ENCODE measurements around the gene TRAPPC6A. TPM values are rescaled to one million over a fixed set of nuclear protein-coding genes. Genes with fewer than 3 reads are reported as not detected.
A peak's percentile ranks its signal among the peaks of the same experiment; 100 is the strongest.

The TRAPPC6A gene
- total RNA-seq, 1 experiment from 2014 or later: 32.2 TPM

DNA sequence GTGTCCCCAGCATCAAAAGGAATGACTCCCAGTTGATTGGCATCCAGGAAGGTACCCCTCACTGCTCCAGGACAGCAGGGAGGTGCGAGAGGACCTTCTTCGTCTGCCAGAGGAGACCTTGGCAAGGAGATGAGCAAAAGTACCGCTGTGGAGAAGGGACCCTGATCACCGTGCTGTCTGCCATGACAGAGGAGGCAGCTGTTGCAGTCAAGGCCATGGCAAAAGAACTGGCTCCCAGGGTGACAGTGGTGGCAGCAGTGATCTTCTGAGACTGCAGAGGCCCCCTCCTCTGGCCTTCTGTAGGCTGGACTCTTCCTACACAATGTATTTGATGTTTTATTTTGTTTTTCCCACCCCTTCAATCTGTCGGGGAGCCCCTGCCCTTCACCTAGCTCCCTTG lies 49.2 kb downstream of the TRAPPC6A start:
- Histone ChIP-seq H3K4me1 (ENCODE audit: low read length) (peaks cover 46% of the 10 kb centered on the region), H3K4me3 (ENCODE audit: low read length) (no peak overlapping the region), H3K79me2 (ENCODE audit: low read length) (peaks cover 57% of the 10 kb centered on the region), H3K4me2 (ENCODE audit: low read depth, low read length, poor library complexity, severe bottlenecking) (no peak overlapping the region), H3K9me2 (replicated peaks; ENCODE audit: insufficient read depth, low read length) (no peaks in the 10 kb centered on the region), H3K27ac (ENCODE audit: low read length) (no peak overlapping the region), H3K27me3 (ENCODE audit: low read length) (no peaks in the 10 kb centered on the region), H4K20me1 (ENCODE audit: insufficient read depth, low read depth, low read length) (no peaks in the 10 kb centered on the region; the same call in 1 of the 2 replicates), H3K9me3 (ENCODE audit: low read length) (no peaks in the 10 kb centered on the region), H3K9ac (ENCODE audit: low read length) (no peak overlapping the region), H2AFZ (ENCODE audit: low read length) (no peak overlapping the region), H3K36me3 (ENCODE audit: insufficient read depth, low read length) (no peaks in the 10 kb centered on the region)
- DNase-seq: no peak

GRCh38 chr19:45128146-45128545 lies 49.9 kb downstream of the TRAPPC6A start:
- H3K4me3 ChIP-seq (ENCODE audit: low read length): no peak overlapping the region
- H3K4me1 ChIP-seq (ENCODE audit: low read length): peaks cover 40% of the 10 kb centered on the region
- H3K9me2 ChIP-seq (replicated peaks; ENCODE audit: insufficient read depth, low read length): no peaks in the 10 kb centered on the region
- no peaks in the 10 kb centered on the region for H3K27me3 ChIP-seq (ENCODE audit: low read length)
- H3K79me2 ChIP-seq (ENCODE audit: low read length): peaks cover 57% of the 10 kb centered on the region
- H3K36me3 ChIP-seq (ENCODE audit: insufficient read depth, low read length): no peaks in the 10 kb centered on the region
- no peak overlapping the region for H3K4me2 ChIP-seq (ENCODE audit: low read depth, low read length, poor library complexity, severe bottlenecking)
- no peaks in the 10 kb centered on the region for H3K9me3 ChIP-seq (ENCODE audit: low read length)
- no peak for DNase-seq
- peak overlapping the region; percentile 38 for H3K27ac ChIP-seq (ENCODE audit: low read length)
- H3K9ac ChIP-seq (ENCODE audit: low read length): no peak overlapping the region
- H2AFZ ChIP-seq (ENCODE audit: low read length): no peak overlapping the region
- H4K20me1 ChIP-seq (ENCODE audit: insufficient read depth, low read depth, low read length): no peaks in the 10 kb centered on the region; the same call in 1 of the 2 replicates

DNA sequence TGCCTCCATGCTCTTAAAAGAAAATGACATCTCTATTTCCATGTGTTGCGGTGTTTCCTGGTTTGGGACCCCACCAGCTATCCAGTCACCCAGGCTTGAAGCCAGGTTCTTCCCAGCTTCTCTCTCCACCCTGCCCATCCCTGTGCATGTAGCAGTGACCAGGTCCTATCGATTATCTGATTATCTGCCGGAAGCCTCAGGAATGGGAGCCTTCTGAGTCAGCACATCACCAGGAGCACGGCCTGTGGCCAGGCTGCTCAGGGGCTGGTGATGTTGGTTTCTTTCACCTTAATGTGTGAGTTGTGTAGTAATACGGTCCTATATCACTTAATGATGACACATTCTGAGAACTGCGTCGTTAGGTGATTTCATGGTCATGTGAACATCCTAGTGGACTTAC lies 51.4 kb downstream of the TRAPPC6A start:
- peaks cover 58% of the 10 kb centered on the region for H3K79me2 ChIP-seq (ENCODE audit: low read length)
- no peak overlapping the region for H2AFZ ChIP-seq (ENCODE audit: low read length)
- no peaks in the 10 kb centered on the region; the same call in 1 of the 2 replicates for H4K20me1 ChIP-seq (ENCODE audit: insufficient read depth, low read depth, low read length)
- no peaks in the 10 kb centered on the region for H3K36me3 ChIP-seq (ENCODE audit: insufficient read depth, low read length)
- H3K9me2 ChIP-seq (replicated peaks; ENCODE audit: insufficient read depth, low read length): no peaks in the 10 kb centered on the region
- H3K27ac ChIP-seq (ENCODE audit: low read length): no peak overlapping the region
- peaks cover 37% of the 10 kb centered on the region for H3K4me1 ChIP-seq (ENCODE audit: low read length)
- DNase-seq: no peak
- H3K27me3 ChIP-seq (ENCODE audit: low read length): no peaks in the 10 kb centered on the region
- no peak overlapping the region for H3K4me2 ChIP-seq (ENCODE audit: low read depth, low read length, poor library complexity, severe bottlenecking)
- H3K9me3 ChIP-seq (ENCODE audit: low read length): no peaks in the 10 kb centered on the region
- no peak overlapping the region for H3K4me3 ChIP-seq (ENCODE audit: low read length)
- H3K9ac ChIP-seq (ENCODE audit: low read length): 0 out of 2 replicates have a peak overlapping the region, but pooled peaks have one; percentile 1

DNA sequence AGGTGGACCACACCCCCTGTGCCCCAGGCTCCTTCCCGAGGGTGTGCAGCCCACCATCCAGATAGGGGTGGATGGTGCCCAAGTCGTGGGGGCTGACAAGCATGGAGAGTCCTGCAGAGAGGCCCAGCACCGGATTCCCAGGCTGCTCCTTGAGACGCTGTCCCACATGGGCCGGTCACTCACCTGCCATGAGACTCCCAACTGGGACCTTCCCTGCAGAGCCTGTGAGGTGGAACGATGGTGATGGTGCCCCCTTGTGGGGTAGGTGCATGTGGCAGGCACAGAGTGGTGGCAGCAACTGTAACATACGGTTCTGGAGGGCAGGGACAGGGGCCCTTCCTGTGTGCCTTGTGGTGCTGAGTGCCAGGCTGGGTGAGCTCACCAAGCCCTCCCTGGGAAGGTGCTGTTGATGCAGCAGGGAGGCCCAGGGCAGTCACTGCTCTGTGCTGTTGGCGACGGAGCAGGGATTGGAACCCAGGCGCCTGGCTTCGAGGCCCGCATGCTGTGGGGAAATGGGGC lies 52.0 kb downstream of the TRAPPC6A start:
- Histone ChIP-seq H2AFZ (ENCODE audit: low read length) (no peak overlapping the region), H3K27ac (ENCODE audit: low read length) (no peak overlapping the region), H3K4me1 (ENCODE audit: low read length) (peaks cover 35% of the 10 kb centered on the region), H3K36me3 (ENCODE audit: insufficient read depth, low read length) (no peaks in the 10 kb centered on the region), H3K9me3 (ENCODE audit: low read length) (no peaks in the 10 kb centered on the region), H3K4me2 (ENCODE audit: low read depth, low read length, poor library complexity, severe bottlenecking) (no peak overlapping the region), H3K9me2 (replicated peaks; ENCODE audit: insufficient read depth, low read length) (no peaks in the 10 kb centered on the region), H3K79me2 (ENCODE audit: low read length) (peaks cover 59% of the 10 kb centered on the region), H3K4me3 (ENCODE audit: low read length) (no peak overlapping the region), H3K27me3 (ENCODE audit: low read length) (no peaks in the 10 kb centered on the region), H4K20me1 (ENCODE audit: insufficient read depth, low read depth, low read length) (no peaks in the 10 kb centered on the region; the same call in 1 of the 2 replicates), H3K9ac (ENCODE audit: low read length) (no peak overlapping the region)
- peak; percentile 86 for DNase-seq

DNA sequence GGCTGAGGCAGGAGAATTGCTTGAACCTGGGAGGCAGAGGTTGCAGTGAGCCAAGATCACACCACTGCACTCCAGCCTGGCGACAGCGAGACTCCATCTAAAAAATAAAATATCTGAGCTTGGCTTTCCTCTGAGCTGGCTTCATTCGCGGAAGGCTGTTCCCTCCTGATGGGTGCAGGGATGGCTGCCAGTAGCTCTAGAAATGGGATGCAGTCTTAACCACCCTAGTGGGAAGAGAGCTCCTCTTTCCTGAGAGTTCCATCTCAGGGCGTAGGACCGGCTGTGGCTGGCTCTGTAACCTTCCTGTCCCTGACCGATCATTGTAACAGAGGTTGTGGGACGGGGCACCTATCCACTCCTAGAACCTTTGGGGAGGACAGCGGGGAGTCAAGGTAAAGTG lies 52.7 kb downstream of the TRAPPC6A start:
- Histone ChIP-seq H3K27ac (ENCODE audit: low read length) (no peak overlapping the region), H3K79me2 (ENCODE audit: low read length) (peaks cover 66% of the 10 kb centered on the region), H2AFZ (ENCODE audit: low read length) (no peak overlapping the region), H3K27me3 (ENCODE audit: low read length) (no peaks in the 10 kb centered on the region), H3K4me2 (ENCODE audit: low read depth, low read length, poor library complexity, severe bottlenecking) (no peak overlapping the region), H3K9ac (ENCODE audit: low read length) (no peak overlapping the region), H3K9me3 (ENCODE audit: low read length) (no peaks in the 10 kb centered on the region), H3K4me1 (ENCODE audit: low read length) (peaks cover 32% of the 10 kb centered on the region), H3K9me2 (replicated peaks; ENCODE audit: insufficient read depth, low read length) (no peaks in the 10 kb centered on the region), H4K20me1 (ENCODE audit: insufficient read depth, low read depth, low read length) (no peaks in the 10 kb centered on the region; the same call in 1 of the 2 replicates), H3K4me3 (ENCODE audit: low read length) (no peak overlapping the region), H3K36me3 (ENCODE audit: insufficient read depth, low read length) (no peaks in the 10 kb centered on the region)
- DNase-seq: no peak

DNA sequence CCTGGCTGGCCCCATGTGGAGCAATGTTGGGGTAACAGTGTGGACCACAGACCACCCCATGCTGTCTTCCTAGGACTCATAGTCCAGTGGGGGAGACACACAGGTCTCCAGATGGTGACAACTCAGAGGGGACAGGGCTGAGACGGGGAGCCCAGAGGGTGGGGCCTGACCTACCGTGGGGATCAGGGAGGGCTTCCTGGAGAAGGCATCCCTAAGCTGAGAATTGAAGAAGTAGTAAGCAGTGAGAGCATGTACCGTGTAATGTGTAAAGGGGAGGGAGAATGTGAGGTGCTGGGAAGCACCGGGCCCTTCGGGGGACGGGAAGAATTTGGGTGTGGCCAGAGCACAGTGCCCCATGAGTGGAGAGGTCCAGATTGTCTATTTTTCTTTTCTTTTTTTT lies 54.0 kb downstream of the TRAPPC6A start:
- Histone ChIP-seq H3K4me2 (ENCODE audit: low read depth, low read length, poor library complexity, severe bottlenecking) (no peak overlapping the region), H4K20me1 (ENCODE audit: insufficient read depth, low read depth, low read length) (peaks cover 4% of the 10 kb centered on the region; the same call in 1 of the 2 replicates), H3K79me2 (ENCODE audit: low read length) (peaks cover 76% of the 10 kb centered on the region), H3K27me3 (ENCODE audit: low read length) (no peaks in the 10 kb centered on the region), H3K36me3 (ENCODE audit: insufficient read depth, low read length) (no peaks in the 10 kb centered on the region), H3K4me1 (ENCODE audit: low read length) (peaks cover 22% of the 10 kb centered on the region), H3K4me3 (ENCODE audit: low read length) (no peak overlapping the region), H3K9me2 (replicated peaks; ENCODE audit: insufficient read depth, low read length) (no peaks in the 10 kb centered on the region), H3K27ac (ENCODE audit: low read length) (no peak overlapping the region), H3K9me3 (ENCODE audit: low read length) (no peaks in the 10 kb centered on the region), H3K9ac (ENCODE audit: low read length) (no peak overlapping the region), H2AFZ (ENCODE audit: low read length) (no peak overlapping the region)
- DNase-seq: no peak

- peaks cover 76% of the 10 kb centered on the region for H3K79me2 ChIP-seq (ENCODE audit: low read length)
- peaks cover 4% of the 10 kb centered on the region; the same call in 1 of the 2 replicates for H4K20me1 ChIP-seq (ENCODE audit: insufficient read depth, low read depth, low read length)
- H3K36me3 ChIP-seq (ENCODE audit: insufficient read depth, low read length): no peaks in the 10 kb centered on the region
- H3K4me3 ChIP-seq (ENCODE audit: low read length): no peak overlapping the region
- peaks cover 28% of the 10 kb centered on the region for H3K4me1 ChIP-seq (ENCODE audit: low read length)
- DNase-seq: no peak
- H3K27me3 ChIP-seq (ENCODE audit: low read length): no peaks in the 10 kb centered on the region
- H3K9ac ChIP-seq (ENCODE audit: low read length): no peak overlapping the region
- H3K27ac ChIP-seq (ENCODE audit: low read length): no peak overlapping the region
- no peak overlapping the region for H2AFZ ChIP-seq (ENCODE audit: low read length)
- H3K4me2 ChIP-seq (ENCODE audit: low read depth, low read length, poor library complexity, severe bottlenecking): no peak overlapping the region
- no peaks in the 10 kb centered on the region for H3K9me3 ChIP-seq (ENCODE audit: low read length)
- no peaks in the 10 kb centered on the region for H3K9me2 ChIP-seq (replicated peaks; ENCODE audit: insufficient read depth, low read length)
These were observed 54.6 kb downstream of the TRAPPC6A start for GRCh38 chr19:45123440-45123850.

- no peaks in the 10 kb centered on the region for H3K9me2 ChIP-seq (replicated peaks; ENCODE audit: insufficient read depth, low read length)
- DNase-seq: no peak
- peaks cover 7% of the 10 kb centered on the region; the same call in 1 of the 2 replicates for H4K20me1 ChIP-seq (ENCODE audit: insufficient read depth, low read depth, low read length)
- no peak overlapping the region for H3K4me3 ChIP-seq (ENCODE audit: low read length)
- H2AFZ ChIP-seq (ENCODE audit: low read length): no peak overlapping the region
- no peaks in the 10 kb centered on the region for H3K36me3 ChIP-seq (ENCODE audit: insufficient read depth, low read length)
- peaks cover 76% of the 10 kb centered on the region for H3K79me2 ChIP-seq (ENCODE audit: low read length)
- H3K27ac ChIP-seq (ENCODE audit: low read length): no peak overlapping the region
- no peaks in the 10 kb centered on the region for H3K27me3 ChIP-seq (ENCODE audit: low read length)
- no peak overlapping the region for H3K9ac ChIP-seq (ENCODE audit: low read length)
- H3K9me3 ChIP-seq (ENCODE audit: low read length): no peaks in the 10 kb centered on the region
- no peak overlapping the region for H3K4me2 ChIP-seq (ENCODE audit: low read depth, low read length, poor library complexity, severe bottlenecking)
- H3K4me1 ChIP-seq (ENCODE audit: low read length): peaks cover 34% of the 10 kb centered on the region
These were observed 55.2 kb downstream of the TRAPPC6A start for GRCh38 chr19:45122832-45123231.
